Stimulated activated CD4-positive, alpha-beta T cell treated with anti-CD3 and anti-CD28 coated beads, Interleukin-4, amount 100 ng/mL, for 48 hours (primary cell): ENCODE data around the gene N4BP2L1.
"Not testable (repeated sequence)": the region's sequence is repeated elsewhere in the genome, so short reads cannot be mapped to it uniquely, and the experiment has no call there.

ENCODE experiments used
- DNase-seq, 2 donors: peaks; one replicate each; pipeline ENCODE4 v3.0.0-alpha.2; 2020; ENCODE audit warnings: low read depth in 2 of 2

N4BP2L1 gene

GRCh38 chr13:32390484-32390883 is 37.4 kb downstream of the N4BP2L1 start:
- DNase-seq: no peak

GRCh38 chr13:32390048-32390447 is 37.9 kb downstream of the N4BP2L1 start:
- DNase-seq: no peak

- no peak for DNase-seq
These were observed 42.5 kb downstream of the N4BP2L1 start for GRCh38 chr13:32385410-32385809.

GRCh38 chr13:32384702-32385101 is 43.2 kb downstream of the N4BP2L1 start:
- DNase-seq: no peak

GRCh38 chr13:32383836-32384618 is 43.9 kb downstream of the N4BP2L1 start:
- DNase-seq: no peak

GRCh38 chr13:32381539-32381938 is 46.4 kb downstream of the N4BP2L1 start:
- DNase-seq: no peak

GRCh38 chr13:32378012-32378411 is 49.9 kb downstream of the N4BP2L1 start:
- no peak for DNase-seq

GRCh38 chr13:32376642-32377415 is 51.1 kb downstream of the N4BP2L1 start:
- DNase-seq: no peak

- no peak for DNase-seq
These were observed 57.1 kb downstream of the N4BP2L1 start for GRCh38 chr13:32370805-32371204.

GRCh38 chr13:32362574-32362973 is 65.4 kb downstream of the N4BP2L1 start:
- DNase-seq: no peak

- not testable (repeated sequence) for DNase-seq
These were observed 72.0 kb downstream of the N4BP2L1 start for GRCh38 chr13:32355935-32356334.

- DNase-seq: no peak
These were observed 73.9 kb downstream of the N4BP2L1 start for GRCh38 chr13:32354040-32354439.

- not testable (repeated sequence) for DNase-seq
These were observed 77.0 kb downstream of the N4BP2L1 start for GRCh38 chr13:32350839-32351441.
